Spleen (tissue), 7 donors: Measurements from ENCODE around the gene DCTN1.

Experiments
- POLR2A ChIP-seq, 3 donors: fragments of 450-650 bp; IDR thresholded peaks; one replicate each; pipeline ENCODE4 v1.5.1; 2017; ENCODE audit warnings: antibody characterized with exemption in 3 of 3, mild to moderate bottlenecking in 1 of 3
- TF ChIP-seq, protein P1 (sequence below), 11 experiments: fragments of 200-600 bp in 7 of 11; fragments of 450-650 bp in 4 of 11; sonication (generic) in 4 of 11; IDR thresholded peaks in 8 of 11; conservative IDR thresholded peaks in 3 of 11; 1 replicate in 7 of 11; 2 replicates in 4 of 11; pipeline versions ENCODE4 v1.4.0 to v1.8.0; 2016 to 2021; ENCODE audit warnings: antibody characterized with exemption in 11 of 11, inconsistent platforms in 4 of 11, mild to moderate bottlenecking in 1 of 11
- donor health status: DM: no; HTN: no; CAD: no; lungs with moderate emphysema.
- donor health status: DM: no; HTN: no; CAD: no.
- donor health status: DM: no; HTN: no; CAD: no.

DNA sequence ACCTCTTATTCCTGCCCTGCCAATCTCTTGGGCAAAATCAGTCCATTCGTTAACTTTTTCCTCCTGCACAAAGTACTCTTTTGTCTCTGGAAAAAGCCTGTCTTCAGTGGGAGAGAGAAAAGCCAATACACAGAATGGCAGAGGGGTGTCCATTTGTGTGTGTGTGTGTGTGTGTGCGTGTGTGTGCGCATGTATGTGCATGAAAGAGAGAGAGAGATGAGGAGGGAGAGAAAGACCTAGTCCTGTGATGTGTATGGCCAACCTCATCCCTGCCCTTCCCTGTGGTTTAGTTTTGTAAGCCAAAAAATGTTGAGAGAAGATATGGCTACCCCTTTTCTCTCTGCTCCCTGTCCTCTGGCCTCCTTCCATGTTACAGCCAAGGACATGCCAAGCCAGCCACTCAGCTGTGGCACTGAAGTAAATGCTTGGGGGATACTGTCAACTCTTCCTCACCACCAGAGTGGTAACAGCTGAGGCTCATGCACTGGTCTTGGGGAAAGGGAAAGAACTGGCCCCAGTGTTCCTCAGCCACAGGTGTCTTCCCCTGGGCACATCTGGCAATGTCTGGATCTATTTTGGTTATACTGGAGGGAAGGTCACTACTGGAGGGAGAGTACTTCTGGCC lies 47.4 kb downstream of the DCTN1 start:
- TF ChIP-seq, protein P1, sequence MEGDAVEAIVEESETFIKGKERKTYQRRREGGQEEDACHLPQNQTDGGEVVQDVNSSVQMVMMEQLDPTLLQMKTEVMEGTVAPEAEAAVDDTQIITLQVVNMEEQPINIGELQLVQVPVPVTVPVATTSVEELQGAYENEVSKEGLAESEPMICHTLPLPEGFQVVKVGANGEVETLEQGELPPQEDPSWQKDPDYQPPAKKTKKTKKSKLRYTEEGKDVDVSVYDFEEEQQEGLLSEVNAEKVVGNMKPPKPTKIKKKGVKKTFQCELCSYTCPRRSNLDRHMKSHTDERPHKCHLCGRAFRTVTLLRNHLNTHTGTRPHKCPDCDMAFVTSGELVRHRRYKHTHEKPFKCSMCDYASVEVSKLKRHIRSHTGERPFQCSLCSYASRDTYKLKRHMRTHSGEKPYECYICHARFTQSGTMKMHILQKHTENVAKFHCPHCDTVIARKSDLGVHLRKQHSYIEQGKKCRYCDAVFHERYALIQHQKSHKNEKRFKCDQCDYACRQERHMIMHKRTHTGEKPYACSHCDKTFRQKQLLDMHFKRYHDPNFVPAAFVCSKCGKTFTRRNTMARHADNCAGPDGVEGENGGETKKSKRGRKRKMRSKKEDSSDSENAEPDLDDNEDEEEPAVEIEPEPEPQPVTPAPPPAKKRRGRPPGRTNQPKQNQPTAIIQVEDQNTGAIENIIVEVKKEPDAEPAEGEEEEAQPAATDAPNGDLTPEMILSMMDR (IDR thresholded peaks at IDR 0.05 in 8 of 11, conservative IDR thresholded peaks at IDR 0.05 in 3 of 11): no peak
- TF ChIP-seq POLR2A (IDR thresholded peaks at IDR 0.05): no peak
